H9 (cell line): ENCODE results near the gene SORCS2. TPM values are rescaled to one million over a fixed set of nuclear protein-coding genes. Genes with fewer than 3 reads are reported as not detected.

ENCODE experiments used
- DNase-seq: peaks from one replicate; pipeline ENCODE4 v3.0.0-alpha.2; 2017
- H2AFZ ChIP-seq: one replicate; pipeline ENCODE4 v1.6.1; 2013; ENCODE audit warnings: mild to moderate bottlenecking, low read length, control low read depth, moderate library complexity
- H2AK5ac ChIP-seq: 2 replicates; pipeline ENCODE4 v1.6.1; 2013; ENCODE audit warnings: low read length, control low read depth, mixed read lengths; ENCODE audit not compliant: insufficient read length
- H2BK120ac ChIP-seq: one replicate; pipeline ENCODE4 v1.6.1; 2013; ENCODE audit warnings: low read depth, mild to moderate bottlenecking, low read length, control low read depth, inconsistent platforms; ENCODE audit not compliant: poor library complexity, severe bottlenecking
- H2BK12ac ChIP-seq: 2 replicates; pipeline ENCODE4 v1.6.1; 2013; ENCODE audit warnings: low read length, control low read depth, mixed read lengths, low read depth; ENCODE audit not compliant: insufficient read length
- H2BK15ac ChIP-seq: 2 replicates; pipeline ENCODE4 v1.6.1; 2013; ENCODE audit warnings: low read depth, low read length, control low read depth
- H2BK20ac ChIP-seq: one replicate; pipeline ENCODE4 v1.6.1; 2013; ENCODE audit warnings: low read depth, mild to moderate bottlenecking, low read length, control low read depth, inconsistent platforms; ENCODE audit not compliant: poor library complexity, severe bottlenecking
- H2BK5ac ChIP-seq: 2 replicates; pipeline ENCODE4 v1.6.1; 2013; ENCODE audit warnings: low read length, control low read depth, mixed read lengths; ENCODE audit not compliant: insufficient read length
- H3K14ac ChIP-seq: 2 replicates; pipeline ENCODE4 v1.6.1; 2013; ENCODE audit warnings: low read length, control low read depth; ENCODE audit not compliant: insufficient read depth
- H3K18ac ChIP-seq: 2 replicates; pipeline ENCODE4 v1.6.1; 2013; ENCODE audit warnings: low read depth, mild to moderate bottlenecking, mixed read lengths, low read length, control low read depth; ENCODE audit not compliant: insufficient read length
- H3K23ac ChIP-seq: 2 replicates; pipeline ENCODE4 v1.6.1; 2013; ENCODE audit warnings: low read length, control low read depth, mixed read lengths, low read depth; ENCODE audit not compliant: insufficient read length
- H3K23me2 ChIP-seq: 2 replicates; pipeline ENCODE4 v1.6.1; 2013; ENCODE audit warnings: low read depth, mild to moderate bottlenecking, mixed read lengths, low read length, control low read depth; ENCODE audit not compliant: insufficient read length, poor library complexity, severe bottlenecking
- H3K27ac ChIP-seq: 2 replicates; pipeline ENCODE4 v1.5.1; 2013; ENCODE audit warnings: low read length, control low read depth, mixed read lengths, low read depth; ENCODE audit not compliant: insufficient read length
- H3K27me3 ChIP-seq: 2 replicates; pipeline ENCODE4 v1.6.1; 2013; ENCODE audit warnings: low read length, control low read depth, inconsistent platforms; ENCODE audit not compliant: insufficient read depth
- H3K4ac ChIP-seq: 2 replicates; pipeline ENCODE4 v1.6.1; 2013; ENCODE audit warnings: low read depth, mild to moderate bottlenecking, control low read depth, inconsistent platforms, low read length, moderate library complexity
- H3K4me1 ChIP-seq: 2 replicates; pipeline ENCODE4 v1.6.1; 2013; ENCODE audit warnings: low read length, control low read depth, inconsistent platforms; ENCODE audit not compliant: insufficient read depth
- H3K4me2 ChIP-seq: 2 replicates; pipeline ENCODE4 v1.6.1; 2013; ENCODE audit warnings: low read length, control low read depth, mixed read lengths; ENCODE audit not compliant: insufficient read length, insufficient read depth
- H3K56ac ChIP-seq: 2 replicates; pipeline ENCODE4 v1.6.1; 2013; ENCODE audit warnings: low read depth, mild to moderate bottlenecking, mixed read lengths, low read length, control low read depth; ENCODE audit not compliant: insufficient read length
- H3K79me1 ChIP-seq: 2 replicates; pipeline ENCODE4 v1.6.1; 2013; ENCODE audit warnings: low read depth, mild to moderate bottlenecking, moderate library complexity, low read length, control low read depth, inconsistent platforms; ENCODE audit not compliant: insufficient read depth, poor library complexity, severe bottlenecking
- H3K79me2 ChIP-seq: 2 replicates; pipeline ENCODE4 v1.6.1; 2013; ENCODE audit warnings: low read length, control low read depth, inconsistent platforms; ENCODE audit not compliant: insufficient read depth
- H3K9ac ChIP-seq: 2 replicates; pipeline ENCODE4 v1.6.1; 2013; ENCODE audit warnings: low read length, control low read depth, mixed read lengths; ENCODE audit not compliant: insufficient read length; ENCODE audit errors: extremely low read depth
- H3K9me3 ChIP-seq: one replicate; pipeline ENCODE4 v1.6.1; 2013; ENCODE audit warnings: low read depth, low read length, inconsistent platforms; ENCODE audit not compliant: control insufficient read depth
- H3T11ph ChIP-seq: one replicate; pipeline ENCODE4 v1.6.1; 2013; ENCODE audit warnings: mild to moderate bottlenecking, low read length, control low read depth, inconsistent platforms
- H4K20me1 ChIP-seq: one replicate; pipeline ENCODE4 v1.6.1; 2013; ENCODE audit not compliant: control insufficient read depth, insufficient read length, insufficient read depth
- H4K5ac ChIP-seq: 2 replicates; pipeline ENCODE4 v1.6.1; 2013; ENCODE audit warnings: low read depth, mild to moderate bottlenecking, mixed read lengths, low read length, control low read depth; ENCODE audit not compliant: insufficient read length
- H4K8ac ChIP-seq: replicated peaks from 2 replicates; pipeline ENCODE4 v1.6.1; 2013; ENCODE audit warnings: low read length, control low read depth, mixed read lengths, low read depth; ENCODE audit not compliant: insufficient read length
- H4K91ac ChIP-seq: 2 replicates; pipeline ENCODE4 v1.6.1; 2013; ENCODE audit warnings: low read depth, mild to moderate bottlenecking, moderate library complexity, mixed read lengths, low read length, control low read depth; ENCODE audit not compliant: insufficient read length
- H3K27ac Mint-ChIP-seq, 3 experiments: 2 replicates in 2 of 3; 3 replicates in 1 of 3; pipeline ENCODE4 v1.8.0; 2020 to 2021; ENCODE audit warnings: mixed read lengths in 3 of 3, mild to moderate bottlenecking in 1 of 3, moderate library complexity in 1 of 3
- H3K27me3 Mint-ChIP-seq: 2 replicates; pipeline ENCODE4 v1.8.0; 2021; ENCODE audit warnings: low read depth, mild to moderate bottlenecking, moderate library complexity, mixed read lengths
- H3K36me3 Mint-ChIP-seq, 3 experiments: 2 replicates in 2 of 3; 3 replicates in 1 of 3; pipeline ENCODE4 v1.8.0; 2020 to 2021; ENCODE audit warnings: low read depth in 3 of 3, mixed read lengths in 3 of 3; ENCODE audit not compliant: insufficient read depth in 1 of 3
- H3K4me1 Mint-ChIP-seq, 2 experiments: 2 replicates each; pipeline ENCODE4 v1.8.0; 2020; ENCODE audit warnings: mixed read lengths in 2 of 2
- H3K4me3 Mint-ChIP-seq, 2 experiments: 2 replicates in 1 of 2; 3 replicates in 1 of 2; pipeline ENCODE4 v1.8.0; 2020 to 2021; ENCODE audit warnings: mild to moderate bottlenecking in 2 of 2, mixed read lengths in 2 of 2, moderate library complexity in 1 of 2
- H3K9me3 Mint-ChIP-seq, 2 experiments: 2 replicates in 1 of 2; 3 replicates in 1 of 2; pipeline ENCODE4 v1.8.0; 2020; ENCODE audit warnings: mild to moderate bottlenecking in 2 of 2, mixed read lengths in 2 of 2, moderate library complexity in 1 of 2
- WGBS: extraction: QIAGEN DNeasy Blood & Tissue Kit; methylation state at CpG from one replicate; pipeline ENCODE4 v1.1.7; 2013; ENCODE audit warnings: missing lambda C conversion rate, low lambda C conversion rate, mixed read lengths; ENCODE audit not compliant: insufficient read length; ENCODE audit errors: extremely low coverage; 5-methylcytosine and 5-hydroxymethylcytosine counted together
- total RNA-seq: library from RNA; stranded (reverse); gene quantifications from 2 replicates; pipeline ENCODE4 v1.2.1, GENCODE V29; 2021
- TF ChIP-seq, protein P1 (sequence below): fragments of 200-600 bp; sonication (generic); conservative IDR thresholded peaks from 3 replicates; pipeline ENCODE4 v1.8.0; 2021; ENCODE audit warnings: antibody characterized with exemption, mild to moderate bottlenecking

SORCS2 gene
- total RNA-seq, 1 experiment from 2014 or later, result 0.57 TPM

DNA sequence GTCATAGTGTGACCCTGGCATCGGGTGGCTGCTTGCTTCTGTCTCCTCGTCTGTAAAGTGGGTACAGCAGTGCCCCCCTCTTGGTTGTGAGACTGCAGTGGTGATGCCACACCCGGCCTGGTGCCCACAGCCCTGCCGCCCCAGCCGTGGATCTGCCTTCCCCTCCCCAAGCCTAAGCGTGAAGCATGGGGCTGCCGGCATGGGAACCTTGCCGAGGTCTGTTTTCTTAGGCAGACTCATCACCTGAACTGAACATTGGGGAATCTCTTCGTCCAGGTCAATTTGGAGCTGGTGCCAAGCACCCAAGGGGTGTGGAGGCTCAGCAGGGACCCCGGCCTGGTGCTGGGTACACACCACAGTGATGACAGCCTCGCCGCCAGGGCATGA lies 134.0 kb downstream of the SORCS2 start:
- Mint-ChIP-seq H3K27me3 (peaks cover 3% of the 10 kb centered on the region), H3K9me3 (no peaks in the 10 kb centered on the region), H3K36me3 (no peaks in the 10 kb centered on the region), H3K27ac (peak overlapping the region in 1 of 3 experiments; percentile 70; a peak in 1 of 7 replicates), H3K4me1 (peaks cover 8 to 21% of the 10 kb centered on the region in 2 experiments), H3K4me3 (no peak overlapping the region)
- no peak overlapping the region for H2BK15ac ChIP-seq
- H4K8ac ChIP-seq, result no peak overlapping the region
- no peak overlapping the region for H3K4ac ChIP-seq
- no peak overlapping the region for H2BK20ac ChIP-seq
- H3K27me3 ChIP-seq, result no peaks in the 10 kb centered on the region
- WGBS, result no CpG with 5 or more reads among the region's 12 CpGs
- H3K4me2 ChIP-seq, result no peak overlapping the region
- H2BK5ac ChIP-seq, result no peak overlapping the region
- DNase-seq, result no peak
- H4K20me1 ChIP-seq, result no peaks in the 10 kb centered on the region
- no peaks in the 10 kb centered on the region for H3K23me2 ChIP-seq
- no peak overlapping the region for H4K91ac ChIP-seq
- no peaks in the 10 kb centered on the region for H3K79me2 ChIP-seq
- no peaks in the 10 kb centered on the region for H3K79me1 ChIP-seq
- TF ChIP-seq, protein P1, sequence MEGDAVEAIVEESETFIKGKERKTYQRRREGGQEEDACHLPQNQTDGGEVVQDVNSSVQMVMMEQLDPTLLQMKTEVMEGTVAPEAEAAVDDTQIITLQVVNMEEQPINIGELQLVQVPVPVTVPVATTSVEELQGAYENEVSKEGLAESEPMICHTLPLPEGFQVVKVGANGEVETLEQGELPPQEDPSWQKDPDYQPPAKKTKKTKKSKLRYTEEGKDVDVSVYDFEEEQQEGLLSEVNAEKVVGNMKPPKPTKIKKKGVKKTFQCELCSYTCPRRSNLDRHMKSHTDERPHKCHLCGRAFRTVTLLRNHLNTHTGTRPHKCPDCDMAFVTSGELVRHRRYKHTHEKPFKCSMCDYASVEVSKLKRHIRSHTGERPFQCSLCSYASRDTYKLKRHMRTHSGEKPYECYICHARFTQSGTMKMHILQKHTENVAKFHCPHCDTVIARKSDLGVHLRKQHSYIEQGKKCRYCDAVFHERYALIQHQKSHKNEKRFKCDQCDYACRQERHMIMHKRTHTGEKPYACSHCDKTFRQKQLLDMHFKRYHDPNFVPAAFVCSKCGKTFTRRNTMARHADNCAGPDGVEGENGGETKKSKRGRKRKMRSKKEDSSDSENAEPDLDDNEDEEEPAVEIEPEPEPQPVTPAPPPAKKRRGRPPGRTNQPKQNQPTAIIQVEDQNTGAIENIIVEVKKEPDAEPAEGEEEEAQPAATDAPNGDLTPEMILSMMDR, result no peak
- H4K5ac ChIP-seq, result no peak overlapping the region
- no peak overlapping the region for H3K14ac ChIP-seq
- H3K18ac ChIP-seq, result no peak overlapping the region
- no peaks in the 10 kb centered on the region; the same call in 1 of the 2 replicates for H3K4me1 ChIP-seq
- H2AFZ ChIP-seq, result no peak overlapping the region
- H2AK5ac ChIP-seq, result no peak overlapping the region
- no peak overlapping the region for H3T11ph ChIP-seq
- H2BK12ac ChIP-seq, result no peak overlapping the region
- no peak overlapping the region for H3K56ac ChIP-seq
- no peaks in the 10 kb centered on the region for H3K9me3 ChIP-seq
- H3K27ac ChIP-seq, result no peak overlapping the region
- H3K9ac ChIP-seq, result no peak overlapping the region
- no peak overlapping the region for H3K23ac ChIP-seq
- no peak overlapping the region for H2BK120ac ChIP-seq
